ENCODE results near the gene INPP5E.

Gene INPP5E

DNA sequence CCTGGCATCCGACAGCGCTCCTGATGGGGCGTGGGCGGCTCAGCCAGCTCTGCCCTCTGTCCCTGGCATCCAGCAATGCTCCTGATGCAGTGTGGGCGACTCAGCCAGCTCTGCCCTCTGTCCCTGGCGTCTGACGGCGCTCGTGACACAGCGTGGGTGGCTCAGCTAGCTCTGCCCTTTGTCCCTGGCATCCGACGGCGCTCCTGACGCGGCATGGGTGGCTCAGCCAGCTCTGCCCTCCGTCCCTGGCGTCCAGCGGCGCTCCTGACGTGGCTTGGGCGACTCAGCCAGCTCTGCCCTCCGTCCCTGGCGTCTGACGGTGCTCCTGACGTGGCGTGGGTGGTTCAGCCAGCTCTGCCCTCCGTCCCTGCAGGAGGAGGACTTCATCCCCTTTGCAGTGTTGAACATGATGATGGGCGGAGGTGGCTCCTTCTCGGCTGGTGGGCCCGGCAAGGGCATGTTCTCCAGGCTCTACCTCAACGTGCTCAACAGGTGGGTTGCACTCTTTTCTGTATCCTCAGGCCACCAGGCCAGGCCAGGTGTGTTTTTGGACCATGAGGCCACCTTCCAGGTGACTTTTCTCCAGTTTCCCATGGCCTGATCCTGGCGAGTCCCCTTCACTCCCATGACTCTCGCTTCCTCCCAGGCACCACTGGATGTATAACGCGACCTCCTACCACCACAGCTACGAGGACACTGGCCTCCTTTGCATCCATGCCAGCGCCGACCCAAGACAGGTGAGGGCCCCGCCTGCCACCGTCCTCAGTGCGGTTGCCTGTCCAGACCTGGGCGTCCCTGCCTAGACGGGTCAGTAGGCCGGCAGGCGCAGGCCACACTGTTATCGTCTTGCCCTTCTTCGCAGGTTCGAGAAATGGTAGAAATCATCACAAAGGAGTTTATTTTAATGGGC lies 21.2 kb downstream of the INPP5E start:
- DNase-seq (ENCODE audit: low read depth) = no peak
- no peak for TF ChIP-seq CTCF (IDR thresholded peaks at IDR 0.05; ENCODE audit: control insufficient read depth, insufficient read depth, low read depth, low read length, missing control alignments)
- no peak overlapping the region for H3K4me3 ChIP-seq (ENCODE audit: control insufficient read depth, low read depth, low read length)

DNA sequence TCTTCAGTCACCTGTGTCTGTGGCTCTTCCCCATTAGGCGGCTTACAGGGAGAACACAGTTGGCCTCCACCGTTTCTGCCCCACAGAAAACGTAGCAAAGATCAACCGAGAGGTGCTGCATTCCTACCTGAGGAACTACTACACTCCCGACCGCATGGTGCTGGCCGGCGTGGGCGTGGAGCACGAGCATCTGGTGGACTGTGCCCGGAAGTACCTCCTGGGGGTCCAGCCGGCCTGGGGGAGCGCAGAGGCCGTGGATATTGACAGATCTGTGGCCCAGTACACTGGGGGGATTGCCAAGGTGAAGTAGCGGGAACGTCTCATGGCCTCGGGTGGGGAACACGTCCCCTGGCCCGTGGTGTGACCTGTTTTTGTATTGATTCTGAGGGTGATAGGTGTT lies 22.7 kb downstream of the INPP5E start:
- H3K4me3 ChIP-seq (ENCODE audit: control insufficient read depth, low read depth, low read length) = no peak overlapping the region
- TF ChIP-seq CTCF (IDR thresholded peaks at IDR 0.05; ENCODE audit: control insufficient read depth, insufficient read depth, low read depth, low read length, missing control alignments) = no peak

GRCh38 chr9:136416427-136416826 lies 23.2 kb downstream of the INPP5E start:
- no peak for DNase-seq (ENCODE audit: low read depth)
- TF ChIP-seq CTCF (IDR thresholded peaks at IDR 0.05; ENCODE audit: control insufficient read depth, insufficient read depth, low read depth, low read length, missing control alignments) = no peak

More for the DNA sequence above, 22.7 kb downstream of the INPP5E start:
- DNase-seq (ENCODE audit: low read depth) = no peak

DNA sequence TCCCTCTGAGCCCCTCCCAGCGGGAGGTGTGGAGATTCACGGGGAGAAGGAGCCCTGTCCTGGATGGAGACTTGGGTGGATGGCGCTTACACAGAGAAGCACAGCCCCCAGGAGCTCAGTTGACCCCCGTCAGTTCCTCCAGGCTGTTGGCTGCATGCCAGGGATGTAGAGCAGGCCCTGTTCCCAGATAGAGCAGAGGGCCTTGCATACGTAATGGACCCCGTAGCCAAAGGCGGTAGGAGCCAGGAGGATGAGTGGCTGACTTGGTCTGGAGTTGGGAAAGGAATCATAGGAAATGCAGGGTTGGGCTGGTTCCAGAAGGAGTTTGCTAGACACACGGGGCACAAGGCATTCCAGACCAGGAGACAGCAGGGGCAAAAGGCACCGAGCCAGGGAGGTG lies 26.7 kb downstream of the INPP5E start:
- no peak for DNase-seq (ENCODE audit: low read depth)
- no peak overlapping the region for H3K4me3 ChIP-seq (ENCODE audit: control insufficient read depth, low read depth, low read length)
- no peak for TF ChIP-seq CTCF (IDR thresholded peaks at IDR 0.05; ENCODE audit: control insufficient read depth, insufficient read depth, low read depth, low read length, missing control alignments)

More at GRCh38 chr9:136416427-136416826, 23.2 kb downstream of the INPP5E start:
- H3K4me3 ChIP-seq (ENCODE audit: control insufficient read depth, low read depth, low read length) = no peak overlapping the region

DNA sequence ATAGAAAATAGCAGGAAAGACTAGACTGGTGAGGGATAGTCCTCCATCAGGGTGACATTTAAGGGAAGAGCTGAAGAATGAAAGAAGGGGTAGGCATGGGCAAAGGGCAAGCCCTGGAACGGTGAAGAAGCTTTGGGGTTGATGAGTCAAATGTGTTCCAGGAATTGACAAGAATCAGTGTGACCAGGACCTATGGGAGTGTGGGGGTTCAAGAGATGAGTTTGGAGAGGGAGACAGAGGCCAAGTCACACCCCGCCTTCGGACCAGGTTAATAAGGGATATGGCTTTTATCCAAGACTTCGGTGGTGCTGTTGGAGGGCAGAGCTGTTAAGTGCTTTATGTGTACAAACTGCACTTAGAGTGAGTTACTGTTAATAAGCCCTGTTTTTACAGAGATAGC lies 28.3 kb downstream of the INPP5E start:
- peak overlapping the region; percentile 100 for H3K4me3 ChIP-seq (ENCODE audit: control insufficient read depth, low read depth, low read length)
- DNase-seq (ENCODE audit: low read depth) = no peak
- TF ChIP-seq CTCF (IDR thresholded peaks at IDR 0.05; ENCODE audit: control insufficient read depth, insufficient read depth, low read depth, low read length, missing control alignments) = no peak

- H3K4me3 ChIP-seq (ENCODE audit: control insufficient read depth, low read depth, low read length) = peak within 1 kb of the TSS; percentile 100
- no peak for TF ChIP-seq CTCF (IDR thresholded peaks at IDR 0.05; ENCODE audit: control insufficient read depth, insufficient read depth, low read depth, low read length, missing control alignments)
- peak; percentile 33 for DNase-seq (ENCODE audit: low read depth)
Observed at GRCh38 chr9:136410500-136411287, 29.0 kb downstream of the INPP5E start, which contains the start of the genes ENTR1 and PMPCA. ENTR1 (minus strand) TSS chr9:136410614; CDS start chr9:136410397, 217 bp downstream. PMPCA (plus strand) TSS chr9:136410658; CDS start chr9:136410669, 11 bp downstream.

Measured in AG09309 (cell line).